Subcutaneous adipose tissue (tissue), 4 donors: Measurements from ENCODE around the gene DPEP2NB. TPM values are rescaled to one million over a fixed set of nuclear protein-coding genes. Genes with fewer than 3 reads are reported as not detected.

Source experiments
- CTCF ChIP-seq: fragments of 450-650 bp; IDR thresholded peaks from one replicate; pipeline ENCODE4 v1.5.1; 2016; ENCODE audit warnings: low read depth, mild to moderate bottlenecking, control low read depth, antibody characterized with exemption, moderate library complexity
- total RNA-seq, 4 donors: library from RNA; depleted of rRNA; stranded (reverse); fragments of >200 nt; gene quantifications; one replicate each; pipeline ENCODE4 v1.1.0, GENCODE V29; 2016

Gene DPEP2NB
- total RNA-seq, 4 donors from 2014 or later, result not detected

- no peak for TF ChIP-seq CTCF
Observed at GRCh38 chr16:67976205-67976604, 39.5 kb downstream of the DPEP2NB start.

- TF ChIP-seq CTCF, result no peak
Observed at GRCh38 chr16:67975321-67976105, 40.2 kb downstream of the DPEP2NB start.

- TF ChIP-seq CTCF, result no peak
Observed at GRCh38 chr16:67971111-67971510, 44.6 kb downstream of the DPEP2NB start.

DNA sequence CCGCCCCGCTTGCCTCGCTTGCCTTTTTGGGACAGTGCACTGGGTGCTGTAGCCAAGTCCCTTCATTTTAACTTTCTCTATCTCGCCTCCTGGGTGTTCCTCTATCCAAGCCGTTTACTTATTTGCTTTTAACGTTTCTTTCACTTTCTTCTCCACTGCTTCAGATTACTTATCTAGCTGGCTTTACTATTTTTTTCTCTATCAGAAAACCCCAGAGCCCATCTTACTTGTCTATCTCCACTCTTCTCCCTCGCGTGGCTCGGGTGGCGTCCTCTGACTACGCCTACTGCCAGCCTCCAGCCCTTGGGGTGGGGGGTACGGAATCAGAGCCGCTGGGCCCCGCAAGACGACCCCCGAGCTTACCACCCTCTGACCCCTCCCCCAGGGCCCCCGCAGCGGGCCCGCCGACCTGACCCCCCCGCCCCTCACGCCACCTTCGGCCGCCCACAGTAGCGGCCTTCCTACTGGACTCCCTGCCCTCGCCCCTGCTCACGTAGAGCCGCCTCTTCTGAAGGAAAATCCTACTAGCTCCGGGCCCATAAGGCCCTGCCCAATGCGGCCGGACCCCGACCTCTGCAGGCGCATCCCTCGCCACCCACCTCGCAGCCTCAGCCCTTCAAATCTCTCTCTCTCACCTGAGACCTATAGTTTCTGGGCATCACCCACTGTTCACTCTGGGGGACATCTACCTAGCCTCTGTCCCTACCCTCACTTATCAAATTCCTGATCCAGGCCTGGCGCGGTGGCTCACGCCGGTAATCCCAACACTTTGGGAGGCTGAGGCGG is 46.3 kb downstream of the DPEP2NB start:
- TF ChIP-seq CTCF, result no peak

DNA sequence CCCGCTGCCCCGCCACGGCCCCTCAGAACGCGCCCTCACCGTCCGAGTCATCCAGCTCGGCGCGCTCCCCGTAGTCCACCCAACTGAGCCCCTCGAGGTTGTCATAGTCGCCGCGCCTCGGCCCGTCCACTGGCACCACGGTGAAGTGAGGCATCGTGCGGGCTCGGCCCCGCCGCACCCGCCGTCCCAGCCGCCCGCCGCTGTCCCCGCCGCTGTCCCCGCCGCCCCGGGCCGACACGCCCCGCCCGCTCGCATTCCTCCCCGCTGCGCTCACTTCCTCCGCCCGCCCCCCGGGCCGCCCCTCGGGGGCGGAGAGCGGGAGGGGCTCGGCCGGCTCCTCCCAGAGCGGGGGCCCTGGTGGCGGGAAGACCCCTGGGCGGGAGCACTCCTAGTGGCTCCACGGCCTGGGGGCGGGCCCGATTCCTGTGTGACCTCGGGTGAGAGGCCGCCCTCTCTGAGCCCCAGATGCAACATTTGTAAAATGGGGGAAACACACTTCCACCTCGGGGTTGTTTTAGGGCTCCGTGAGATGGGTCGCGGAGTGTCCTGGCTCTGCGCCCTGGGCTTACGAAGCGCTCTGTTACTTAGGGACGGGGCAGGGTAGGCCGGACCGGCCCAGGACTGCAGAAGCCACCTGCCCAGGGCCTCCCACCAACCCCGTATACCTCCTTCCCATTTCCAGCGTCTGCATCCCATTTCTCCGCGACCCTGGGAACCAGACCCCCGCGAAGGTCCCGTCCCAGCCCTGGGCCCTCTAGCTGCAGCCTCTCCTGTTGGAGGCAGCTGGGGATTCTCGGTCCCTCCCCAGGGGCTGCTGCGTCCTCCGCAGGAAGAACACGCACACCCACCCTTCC is 47.1 kb downstream of the DPEP2NB start, which contains the start of gene SLC12A4:
Gene SLC12A4 (minus strand): TSS at position 238 of the 854 bp plus-strand sequence. CDS start 84 bp downstream, at position 154.
- no peak for TF ChIP-seq CTCF

DNA sequence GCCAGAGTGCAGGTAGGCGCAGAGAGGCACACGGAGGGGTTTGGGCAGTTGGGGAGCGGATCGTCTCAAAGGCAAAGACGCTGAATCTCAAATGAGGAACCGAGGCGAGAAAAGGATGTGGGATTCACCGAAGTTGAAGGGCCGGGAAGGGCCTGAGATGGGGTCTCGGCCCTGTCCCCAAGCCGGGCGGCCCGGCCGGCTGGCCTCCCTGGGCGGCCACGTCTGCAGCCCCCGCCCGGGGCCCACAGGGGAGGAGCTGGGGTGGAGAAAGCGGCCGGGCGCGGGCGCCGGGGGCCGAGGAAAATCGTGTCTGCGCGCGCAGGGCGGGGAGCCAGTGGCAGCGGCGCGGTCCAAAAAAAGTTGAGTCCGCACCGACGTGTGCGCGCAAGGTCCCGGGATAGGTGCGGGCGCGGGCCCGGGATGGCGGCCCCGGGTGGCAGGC is 47.7 kb downstream of the DPEP2NB start:
- TF ChIP-seq CTCF, result no peak
